Caco-2 (cell line): ENCODE measurements around the gene ADGRE1. TPM values are rescaled to one million over a fixed set of nuclear protein-coding genes. Genes with fewer than 3 reads are reported as not detected.

ENCODE experiments used
- BruUV-seq: library from RNA; stranded (reverse); fragments of 400-500 nt; replicated peaks from 2 replicates; lab custom pipeline; 2021; lab: Mats Ljungman, UMichigan
- CTCF ChIA-PET: fragments of 300-600 bp; sonication (Branson Sonifier 250); formaldehyde crosslinking; loops from one replicate; lab custom pipeline; 2022; ENCODE audit warnings: antibody characterized with exemption; lab: Charles Lee
- POLR2A ChIA-PET: fragments of 300-600 bp; sonication (Branson Sonifier 250); formaldehyde crosslinking; loops from one replicate; lab custom pipeline; 2022; ENCODE audit warnings: antibody characterized with exemption; lab: Charles Lee
- DNase-seq, 2 experiments: peaks; one replicate each; pipeline versions ENCODE4 v3.0.0 to v3.0.0-alpha.2; 2020 to 2022
- H3K27me3 ChIP-seq: replicated peaks from 2 replicates; pipeline ENCODE4 v1.6.0; 2011; ENCODE audit warnings: low read length; ENCODE audit not compliant: control insufficient read depth, insufficient read depth
- H3K36me3 ChIP-seq: 2 replicates; pipeline ENCODE4 v1.5.1; 2011; ENCODE audit warnings: low read length; ENCODE audit not compliant: control insufficient read depth, insufficient read depth
- H3K4me1 ChIP-seq: fragments of 250-450 bp; sonication (Bioruptor Pico); 2 replicates; pipeline ENCODE4 v1.5.1; 2020; ENCODE audit warnings: mild to moderate bottlenecking
- H3K4me3 ChIP-seq: 2 replicates; pipeline ENCODE4 v1.5.1; 2011; ENCODE audit warnings: low read depth, mild to moderate bottlenecking, control low read depth, low read length
- H3K9me3 ChIP-seq: fragments of 250-450 bp; sonication (Bioruptor Pico); 2 replicates; pipeline ENCODE4 v1.5.1; 2020; ENCODE audit warnings: mild to moderate bottlenecking, moderate library complexity
- H3K27ac Mint-ChIP-seq: one replicate; pipeline ENCODE4 v1.8.0; 2022; ENCODE audit warnings: mixed read lengths; ENCODE audit not compliant: unreplicated experiment
- H3K27me3 Mint-ChIP-seq: one replicate; pipeline ENCODE4 v1.8.0; 2022; ENCODE audit warnings: mixed read lengths; ENCODE audit not compliant: insufficient read depth, unreplicated experiment
- H3K36me3 Mint-ChIP-seq: one replicate; pipeline ENCODE4 v1.8.0; 2022; ENCODE audit warnings: mild to moderate bottlenecking, mixed read lengths; ENCODE audit not compliant: insufficient read depth, unreplicated experiment
- H3K4me1 Mint-ChIP-seq: one replicate; pipeline ENCODE4 v1.8.0; 2022; ENCODE audit warnings: low read depth, mixed read lengths; ENCODE audit not compliant: unreplicated experiment
- H3K4me3 Mint-ChIP-seq: one replicate; pipeline ENCODE4 v1.8.0; 2022; ENCODE audit warnings: mild to moderate bottlenecking, moderate library complexity, mixed read lengths; ENCODE audit not compliant: unreplicated experiment
- H3K9me3 Mint-ChIP-seq: one replicate; pipeline ENCODE4 v1.8.0; 2022; ENCODE audit warnings: mixed read lengths; ENCODE audit not compliant: unreplicated experiment
- intact Hi-C: fragments of 100-400 bp; cut with micrococcal nuclease; formaldehyde crosslinking; loops from one replicate; pipeline ENCODE4 v1.10.0; 2022; ENCODE audit not compliant: unreplicated experiment
- total RNA-seq: library from RNA; stranded (reverse); gene quantifications from 2 replicates; pipeline ENCODE4 v1.2.3, GENCODE V29; 2022
- TF ChIP-seq, protein P1 (sequence below), 2 experiments: fragments of 200-600 bp in 1 of 2; IDR thresholded peaks; 1 replicate in 1 of 2; 2 replicates in 1 of 2; pipeline versions ENCODE4 v1.5.1 to v1.8.0; 2011 to 2022; ENCODE audit warnings: antibody characterized with exemption in 1 of 2, control low read depth in 1 of 2, inconsistent platforms in 1 of 2, low read depth in 1 of 2, low read length in 1 of 2, mild to moderate bottlenecking in 1 of 2, moderate library complexity in 1 of 2; ENCODE audit not compliant: insufficient read depth in 1 of 2, severe bottlenecking in 1 of 2, unreplicated experiment in 1 of 2

ADGRE1 gene
- total RNA-seq, 1 experiment from 2014 or later = not detected

DNA sequence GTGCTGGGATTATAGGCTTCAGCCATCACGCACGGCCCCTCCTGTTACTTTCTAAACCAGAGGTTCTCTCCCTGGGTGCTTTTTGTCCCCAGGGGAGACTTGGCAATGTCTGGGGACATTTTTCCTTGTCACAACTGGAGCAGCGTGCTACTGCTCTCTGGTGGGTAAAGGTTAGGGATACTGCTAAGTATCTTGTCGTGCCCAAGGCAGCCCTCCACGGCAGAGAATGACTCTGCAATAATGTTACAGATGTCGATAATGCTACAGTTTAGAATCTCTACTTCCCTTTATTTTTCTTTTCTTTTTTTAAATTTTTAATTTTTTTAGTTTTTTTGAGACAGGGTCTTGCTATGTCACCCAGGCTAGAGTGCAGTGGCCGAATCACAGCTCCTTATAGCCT, 38.0 kb downstream of the ADGRE1 start:
- TF ChIP-seq, protein P1, sequence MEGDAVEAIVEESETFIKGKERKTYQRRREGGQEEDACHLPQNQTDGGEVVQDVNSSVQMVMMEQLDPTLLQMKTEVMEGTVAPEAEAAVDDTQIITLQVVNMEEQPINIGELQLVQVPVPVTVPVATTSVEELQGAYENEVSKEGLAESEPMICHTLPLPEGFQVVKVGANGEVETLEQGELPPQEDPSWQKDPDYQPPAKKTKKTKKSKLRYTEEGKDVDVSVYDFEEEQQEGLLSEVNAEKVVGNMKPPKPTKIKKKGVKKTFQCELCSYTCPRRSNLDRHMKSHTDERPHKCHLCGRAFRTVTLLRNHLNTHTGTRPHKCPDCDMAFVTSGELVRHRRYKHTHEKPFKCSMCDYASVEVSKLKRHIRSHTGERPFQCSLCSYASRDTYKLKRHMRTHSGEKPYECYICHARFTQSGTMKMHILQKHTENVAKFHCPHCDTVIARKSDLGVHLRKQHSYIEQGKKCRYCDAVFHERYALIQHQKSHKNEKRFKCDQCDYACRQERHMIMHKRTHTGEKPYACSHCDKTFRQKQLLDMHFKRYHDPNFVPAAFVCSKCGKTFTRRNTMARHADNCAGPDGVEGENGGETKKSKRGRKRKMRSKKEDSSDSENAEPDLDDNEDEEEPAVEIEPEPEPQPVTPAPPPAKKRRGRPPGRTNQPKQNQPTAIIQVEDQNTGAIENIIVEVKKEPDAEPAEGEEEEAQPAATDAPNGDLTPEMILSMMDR (IDR thresholded peaks at IDR 0.05; ENCODE audit: insufficient read depth in 1 of 2, low read depth in 1 of 2, low read length in 1 of 2, severe bottlenecking in 1 of 2, unreplicated experiment in 1 of 2) = no peak
- Histone ChIP-seq H3K36me3 (no peaks in the 10 kb centered on the region), H3K27me3 (no peaks in the 10 kb centered on the region), H3K4me1 (no peaks in the 10 kb centered on the region), H3K9me3 (no peaks in the 10 kb centered on the region), H3K4me3 (no peak overlapping the region)
- Mint-ChIP-seq H3K27me3 (no peaks in the 10 kb centered on the region), H3K4me3 (no peak overlapping the region), H3K27ac (no peak overlapping the region), H3K9me3 (peaks cover 19% of the 10 kb centered on the region), H3K36me3 (no peaks in the 10 kb centered on the region), H3K4me1 (no peaks in the 10 kb centered on the region)
- intact Hi-C loops = no loop called here
- no TSS peak for BruUV-seq
- DNase-seq = no peak
- POLR2A ChIA-PET = no interaction called here
- CTCF ChIA-PET = no interaction called here

- Histone ChIP-seq H3K4me1 (no peaks in the 10 kb centered on the region), H3K36me3 (no peaks in the 10 kb centered on the region), H3K4me3 (no peak overlapping the region), H3K27me3 (no peaks in the 10 kb centered on the region), H3K9me3 (no peaks in the 10 kb centered on the region)
- intact Hi-C loops = no loop called here
- Mint-ChIP-seq H3K4me1 (no peaks in the 10 kb centered on the region), H3K36me3 (no peaks in the 10 kb centered on the region), H3K27ac (no peak overlapping the region), H3K4me3 (no peak overlapping the region), H3K9me3 (peaks cover 25% of the 10 kb centered on the region), H3K27me3 (no peaks in the 10 kb centered on the region)
- ChIA-PET POLR2A (no interaction called here), CTCF (no interaction called here)
- BruUV-seq = no TSS peak
- DNase-seq = no peak
- TF ChIP-seq, protein P1 (IDR thresholded peaks at IDR 0.05; ENCODE audit: insufficient read depth in 1 of 2, low read depth in 1 of 2, low read length in 1 of 2, severe bottlenecking in 1 of 2, unreplicated experiment in 1 of 2) = no peak
Observed at GRCh38 chr19:6925801-6926751, 38.7 kb downstream of the ADGRE1 start.

- no TSS peak for BruUV-seq
- CTCF ChIA-PET = no interaction called here
- intact Hi-C loops = no loop called here
- Mint-ChIP-seq H3K27ac (no peak overlapping the region), H3K9me3 (peaks cover 20% of the 10 kb centered on the region), H3K27me3 (no peaks in the 10 kb centered on the region), H3K4me3 (no peak overlapping the region), H3K4me1 (no peaks in the 10 kb centered on the region), H3K36me3 (no peaks in the 10 kb centered on the region)
- no peak overlapping the region for H3K4me3 ChIP-seq
- POLR2A ChIA-PET = no interaction called here
- no peaks in the 10 kb centered on the region for H3K36me3 ChIP-seq
- H3K9me3 ChIP-seq = 0 out of 2 replicates have a peak, but pooled peaks cover 1% of the 10 kb centered on the region
- no peak for DNase-seq
- no peaks in the 10 kb centered on the region for H3K4me1 ChIP-seq
- TF ChIP-seq, protein P1 (IDR thresholded peaks at IDR 0.05; ENCODE audit: insufficient read depth in 1 of 2, low read depth in 1 of 2, low read length in 1 of 2, severe bottlenecking in 1 of 2, unreplicated experiment in 1 of 2) = no peak
- H3K27me3 ChIP-seq = no peaks in the 10 kb centered on the region
Observed at GRCh38 chr19:6930190-6930589, 42.8 kb downstream of the ADGRE1 start.
